ENCODE measurements around the gene NR2F2.

NR2F2 gene

GRCh38 chr15:96355568-96356187 lies 25.2 kb downstream of the NR2F2 start:
- H3K4me3 ChIP-seq (ENCODE audit: low read depth, low read length) = no peak overlapping the region
- DNase-seq (ENCODE audit: low read depth) = no peak
- TF ChIP-seq, protein P1, sequence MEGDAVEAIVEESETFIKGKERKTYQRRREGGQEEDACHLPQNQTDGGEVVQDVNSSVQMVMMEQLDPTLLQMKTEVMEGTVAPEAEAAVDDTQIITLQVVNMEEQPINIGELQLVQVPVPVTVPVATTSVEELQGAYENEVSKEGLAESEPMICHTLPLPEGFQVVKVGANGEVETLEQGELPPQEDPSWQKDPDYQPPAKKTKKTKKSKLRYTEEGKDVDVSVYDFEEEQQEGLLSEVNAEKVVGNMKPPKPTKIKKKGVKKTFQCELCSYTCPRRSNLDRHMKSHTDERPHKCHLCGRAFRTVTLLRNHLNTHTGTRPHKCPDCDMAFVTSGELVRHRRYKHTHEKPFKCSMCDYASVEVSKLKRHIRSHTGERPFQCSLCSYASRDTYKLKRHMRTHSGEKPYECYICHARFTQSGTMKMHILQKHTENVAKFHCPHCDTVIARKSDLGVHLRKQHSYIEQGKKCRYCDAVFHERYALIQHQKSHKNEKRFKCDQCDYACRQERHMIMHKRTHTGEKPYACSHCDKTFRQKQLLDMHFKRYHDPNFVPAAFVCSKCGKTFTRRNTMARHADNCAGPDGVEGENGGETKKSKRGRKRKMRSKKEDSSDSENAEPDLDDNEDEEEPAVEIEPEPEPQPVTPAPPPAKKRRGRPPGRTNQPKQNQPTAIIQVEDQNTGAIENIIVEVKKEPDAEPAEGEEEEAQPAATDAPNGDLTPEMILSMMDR (IDR thresholded peaks at IDR 0.05; ENCODE audit: insufficient read depth, low read depth, low read length, missing control alignments) = no peak

DNA sequence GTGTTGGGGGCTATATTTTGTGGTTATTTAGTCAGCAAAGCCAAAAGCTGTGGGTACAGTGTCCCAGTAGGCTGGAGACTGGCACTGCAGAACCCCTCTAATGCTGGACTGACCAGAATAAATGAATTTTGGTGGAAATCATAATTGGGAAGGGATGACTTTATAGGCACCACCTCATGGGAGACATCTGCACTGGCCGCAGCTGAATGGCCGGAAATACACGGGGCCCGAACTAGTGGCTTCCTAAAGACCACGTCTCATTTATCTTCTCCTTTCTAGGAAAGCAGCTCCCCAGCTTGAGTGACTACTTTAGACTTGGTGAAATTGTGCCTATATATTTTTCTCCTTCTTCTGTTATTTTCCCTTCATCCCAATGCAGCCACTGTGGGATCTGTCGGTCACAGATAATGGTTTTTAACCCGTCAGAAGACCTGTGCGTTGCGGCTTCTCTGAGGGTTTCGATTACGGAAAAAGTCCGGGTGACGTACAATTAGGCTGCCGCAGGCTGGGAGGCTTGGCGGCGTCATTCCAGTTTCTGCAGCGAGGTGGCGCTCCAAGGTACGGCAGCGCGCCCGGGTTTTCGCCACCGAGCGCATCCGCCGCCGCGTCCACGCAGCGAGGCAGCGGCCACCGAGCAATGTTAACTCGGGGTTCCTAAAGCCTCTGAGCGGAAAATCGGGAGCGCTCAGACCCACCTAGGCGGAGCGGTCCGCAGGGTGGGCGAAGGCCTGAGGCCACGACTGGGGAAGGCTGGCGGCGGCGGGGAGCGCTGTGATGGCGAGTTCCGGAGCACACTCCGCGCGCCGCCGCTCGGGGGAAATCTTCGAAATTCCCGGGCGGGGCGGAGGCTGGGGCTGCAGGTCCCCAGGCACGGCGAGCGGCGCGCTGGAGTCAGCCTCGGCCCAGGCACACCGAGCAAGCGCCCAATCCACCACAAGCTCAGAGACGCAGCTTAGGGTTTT lies 26.3 kb downstream of the NR2F2 start:
- H3K4me3 ChIP-seq (ENCODE audit: low read depth, low read length) = peak overlapping the region; percentile 58
- TF ChIP-seq, protein P1 (IDR thresholded peaks at IDR 0.05; ENCODE audit: insufficient read depth, low read depth, low read length, missing control alignments) = peak; percentile 85
- DNase-seq (ENCODE audit: low read depth) = peak; percentile 79

DNA sequence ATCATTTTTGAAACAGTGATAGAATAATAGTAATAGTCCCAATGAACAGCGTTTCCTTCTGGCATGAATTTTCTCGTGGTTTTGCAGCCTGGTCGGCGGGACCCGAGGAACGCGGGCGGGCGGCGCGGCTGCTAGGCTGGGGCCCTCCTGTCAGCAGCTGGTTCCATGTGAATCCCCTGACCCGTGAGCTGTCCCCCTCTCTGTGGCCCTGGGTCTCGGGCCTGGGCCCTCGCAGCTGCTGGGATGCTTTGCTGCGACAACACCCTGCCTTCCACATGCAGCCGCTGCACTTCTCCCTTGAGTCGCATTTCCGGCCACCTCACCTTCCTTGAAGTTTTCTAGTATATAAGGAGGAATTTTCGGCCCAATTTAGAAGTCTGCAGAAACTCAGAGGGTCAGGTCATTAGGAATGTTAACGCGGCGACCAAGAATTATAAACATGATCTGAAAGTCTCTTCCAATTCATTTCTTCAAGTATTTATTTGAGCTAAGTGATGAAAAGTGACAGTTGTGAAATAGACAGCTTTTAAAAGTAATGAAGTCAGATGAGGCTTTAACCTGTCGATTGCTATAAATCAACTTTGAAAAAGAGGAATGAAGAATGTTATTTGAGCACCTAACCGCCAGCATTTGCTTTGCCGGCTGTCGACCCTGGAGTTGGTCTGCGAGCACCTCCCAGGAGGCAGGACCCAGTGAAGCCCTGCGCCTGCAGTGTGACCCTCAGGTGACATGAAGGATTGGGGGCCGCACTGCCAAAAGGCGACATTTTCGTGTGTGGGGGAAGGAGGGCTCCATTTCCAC lies 27.7 kb downstream of the NR2F2 start:
- peak overlapping the region; percentile 58 for H3K4me3 ChIP-seq (ENCODE audit: low read depth, low read length)
- TF ChIP-seq, protein P1 (IDR thresholded peaks at IDR 0.05; ENCODE audit: insufficient read depth, low read depth, low read length, missing control alignments) = no peak
- no peak for DNase-seq (ENCODE audit: low read depth)

DNA sequence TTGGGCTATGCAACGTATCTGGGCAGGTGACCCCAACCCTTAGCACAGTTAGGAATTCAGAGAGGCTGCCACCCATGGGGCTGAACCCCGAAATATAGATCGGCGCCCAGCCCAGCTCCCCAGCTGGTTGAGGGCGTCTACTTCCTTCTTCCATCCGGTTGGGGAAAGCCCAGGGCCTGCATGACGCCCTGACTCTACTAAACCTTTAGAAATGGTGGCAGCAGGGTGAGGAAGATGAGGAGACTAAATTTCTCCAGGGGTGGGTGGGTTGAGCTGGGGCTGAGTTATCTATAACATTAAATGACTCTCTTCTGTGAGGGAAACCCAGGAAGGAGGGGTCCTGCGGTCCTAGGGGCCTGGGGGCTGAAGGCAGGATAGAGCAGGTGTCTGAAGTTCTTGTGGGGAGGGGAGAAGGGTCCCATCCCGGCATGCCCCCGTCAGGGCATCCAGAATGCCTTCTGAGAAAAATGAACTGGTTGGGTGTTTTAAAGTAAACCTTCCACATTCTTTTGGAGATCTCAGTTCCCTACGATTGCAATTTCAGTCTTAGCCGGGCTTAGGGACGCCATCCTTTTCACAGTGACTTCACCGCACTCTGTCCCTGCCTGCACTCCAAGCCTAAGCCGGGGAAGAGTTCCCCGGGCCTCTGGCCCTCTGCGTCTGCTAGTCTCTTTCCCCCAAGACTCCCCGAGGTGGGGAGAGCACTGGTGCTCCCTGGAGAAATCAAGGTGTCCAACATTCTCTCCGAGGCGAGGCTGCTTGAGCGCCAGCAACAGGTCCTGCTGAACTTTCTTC lies 28.5 kb downstream of the NR2F2 start:
- H3K4me3 ChIP-seq (ENCODE audit: low read depth, low read length) = no peak overlapping the region
- TF ChIP-seq, protein P1 (IDR thresholded peaks at IDR 0.05; ENCODE audit: insufficient read depth, low read depth, low read length, missing control alignments) = no peak
- DNase-seq (ENCODE audit: low read depth) = no peak

GRCh38 chr15:96359616-96360521 lies 29.4 kb downstream of the NR2F2 start:
- H3K4me3 ChIP-seq (ENCODE audit: low read depth, low read length) = no peak overlapping the region
- DNase-seq (ENCODE audit: low read depth) = no peak
- TF ChIP-seq, protein P1 (IDR thresholded peaks at IDR 0.05; ENCODE audit: insufficient read depth, low read depth, low read length, missing control alignments) = no peak

Data from GM12865 (cell line).